OCI-LY3 (cell line): ENCODE measurements around the gene CRIM1.
A peak's percentile ranks its signal among the peaks of the same experiment; 100 is the strongest.

ENCODE experiments used
- H2AFZ ChIP-seq: fragments of 200-600, 300-600 bp; shearing (Covaris generic); 2 replicates; pipeline ENCODE4 v1.6.0; 2014; ENCODE audit warnings: antibody characterized with exemption, low read depth, low read length
- H3K27ac ChIP-seq: fragments of 200-600, 300-600 bp; sonication (generic); 2 replicates; pipeline ENCODE4 v1.5.1; 2014; ENCODE audit warnings: mild to moderate bottlenecking, low read length, moderate library complexity, mixed read lengths
- H3K27me3 ChIP-seq: fragments of 200-600, 300-600 bp; sonication (generic); 2 replicates; pipeline ENCODE4 v1.6.1; 2014; ENCODE audit warnings: low read depth, low read length, mixed read lengths
- H3K36me3 ChIP-seq: fragments of 200-600, 300-600 bp; sonication (generic); replicated peaks from 2 replicates; pipeline ENCODE3; 2014; ENCODE audit warnings: low read depth, low read length, mixed read lengths
- H3K4me1 ChIP-seq: fragments of 300-600, 200-600 bp; sonication (generic); 2 replicates; pipeline ENCODE4 v1.6.1; 2014; ENCODE audit warnings: low read length, mixed read lengths
- H3K4me2 ChIP-seq: fragments of 200-600, 300-600 bp; sonication (generic); 2 replicates; pipeline ENCODE4 v1.6.1; 2014; ENCODE audit warnings: low read length, mixed read lengths
- H3K4me3 ChIP-seq: fragments of 300-600, 200-600 bp; sonication (generic); 2 replicates; pipeline ENCODE4 v1.5.1; 2014; ENCODE audit warnings: antibody characterized with exemption, mild to moderate bottlenecking, low read length, moderate library complexity
- H3K79me2 ChIP-seq: fragments of 300-600, 200-600 bp; shearing (Covaris generic); 2 replicates; pipeline ENCODE4 v1.6.1; 2014; ENCODE audit warnings: mild to moderate bottlenecking, low read length, mixed read lengths
- H3K9ac ChIP-seq: fragments of 300-600, 200-600 bp; shearing (Covaris generic); 2 replicates; pipeline ENCODE4 v1.6.0; 2014; ENCODE audit warnings: mild to moderate bottlenecking, low read length, moderate library complexity
- H3K9me3 ChIP-seq: fragments of 200-600, 300-600 bp; shearing (Covaris generic); 2 replicates; pipeline ENCODE4 v1.6.1; 2014; ENCODE audit warnings: low read length, mixed read lengths; ENCODE audit not compliant: insufficient read depth
- H4K20me1 ChIP-seq: fragments of 200-600, 300-600 bp; sonication (generic); 2 replicates; pipeline ENCODE4 v1.6.1; 2016; ENCODE audit warnings: low read length, mixed read lengths; ENCODE audit not compliant: insufficient read depth
- EZH2phosphoT487 ChIP-seq: fragments of 200-600 bp; shearing (Covaris generic); IDR thresholded peaks from 2 replicates; pipeline ENCODE4 v1.6.1; 2018; ENCODE audit warnings: antibody characterized with exemption, mixed run types, low read depth
- TF ChIP-seq, protein P1 (sequence below): fragments of 200-600, 300-600 bp; sonication (generic); IDR thresholded peaks from 2 replicates; pipeline ENCODE4 v1.5.1; 2014; ENCODE audit warnings: antibody characterized with exemption, low read length, low read depth

CRIM1 gene

DNA sequence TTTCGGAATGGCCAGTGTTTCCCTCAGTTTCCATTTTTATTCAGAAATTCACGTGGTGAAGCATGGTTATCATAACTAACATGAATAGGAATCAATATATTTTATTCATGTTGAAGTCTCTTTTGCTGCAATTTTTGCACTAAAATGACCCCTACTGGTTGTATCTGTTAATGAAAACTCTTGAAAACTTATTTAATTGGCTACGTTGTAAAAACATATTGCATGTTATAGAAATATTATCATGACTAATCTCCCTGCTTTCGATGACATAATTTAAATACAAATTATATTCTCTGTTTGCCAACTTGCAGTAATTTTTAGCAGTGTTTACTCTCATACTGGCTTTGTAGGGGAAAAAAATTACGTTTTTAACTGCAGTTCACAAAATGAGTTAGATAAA lies 3.5 kb downstream of the CRIM1 start:
- Histone ChIP-seq H3K79me2 (no peaks in the 10 kb centered on the region), H3K4me3 (no peak overlapping the region), H2AFZ (no peak overlapping the region), H3K4me1 (no peaks in the 10 kb centered on the region), H4K20me1 (no peaks in the 10 kb centered on the region), H3K36me3 (no peaks in the 10 kb centered on the region), H3K27me3 (peaks cover 22% of the 10 kb centered on the region), H3K27ac (no peak overlapping the region), H3K4me2 (no peak overlapping the region), H3K9ac (no peak overlapping the region), H3K9me3 (no peaks in the 10 kb centered on the region)
- no peak for TF ChIP-seq EZH2phosphoT487
- TF ChIP-seq, protein P1, sequence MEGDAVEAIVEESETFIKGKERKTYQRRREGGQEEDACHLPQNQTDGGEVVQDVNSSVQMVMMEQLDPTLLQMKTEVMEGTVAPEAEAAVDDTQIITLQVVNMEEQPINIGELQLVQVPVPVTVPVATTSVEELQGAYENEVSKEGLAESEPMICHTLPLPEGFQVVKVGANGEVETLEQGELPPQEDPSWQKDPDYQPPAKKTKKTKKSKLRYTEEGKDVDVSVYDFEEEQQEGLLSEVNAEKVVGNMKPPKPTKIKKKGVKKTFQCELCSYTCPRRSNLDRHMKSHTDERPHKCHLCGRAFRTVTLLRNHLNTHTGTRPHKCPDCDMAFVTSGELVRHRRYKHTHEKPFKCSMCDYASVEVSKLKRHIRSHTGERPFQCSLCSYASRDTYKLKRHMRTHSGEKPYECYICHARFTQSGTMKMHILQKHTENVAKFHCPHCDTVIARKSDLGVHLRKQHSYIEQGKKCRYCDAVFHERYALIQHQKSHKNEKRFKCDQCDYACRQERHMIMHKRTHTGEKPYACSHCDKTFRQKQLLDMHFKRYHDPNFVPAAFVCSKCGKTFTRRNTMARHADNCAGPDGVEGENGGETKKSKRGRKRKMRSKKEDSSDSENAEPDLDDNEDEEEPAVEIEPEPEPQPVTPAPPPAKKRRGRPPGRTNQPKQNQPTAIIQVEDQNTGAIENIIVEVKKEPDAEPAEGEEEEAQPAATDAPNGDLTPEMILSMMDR = peak; percentile 56

DNA sequence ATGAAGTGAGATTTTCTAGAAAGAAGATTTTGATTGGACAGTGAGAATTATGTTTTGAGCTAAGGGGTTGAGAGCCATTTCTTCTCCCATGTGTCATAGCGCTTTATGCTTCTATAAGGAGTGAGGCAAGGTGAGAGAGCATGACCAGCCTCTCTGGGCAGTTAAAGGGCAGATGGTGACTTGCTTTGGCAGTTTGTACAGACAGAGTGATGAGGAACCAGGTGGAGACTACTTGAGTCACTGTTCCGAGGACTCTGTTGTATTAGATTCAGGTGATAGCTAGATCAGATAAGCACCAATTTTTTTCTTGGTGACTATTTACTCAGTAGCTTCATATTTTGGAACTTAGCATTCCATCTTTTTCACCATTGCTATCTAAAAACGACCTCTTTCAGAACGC lies 4.5 kb downstream of the CRIM1 start:
- no peaks in the 10 kb centered on the region for H4K20me1 ChIP-seq
- no peak overlapping the region for H3K9ac ChIP-seq
- no peak overlapping the region for H3K4me3 ChIP-seq
- no peaks in the 10 kb centered on the region for H3K79me2 ChIP-seq
- H3K9me3 ChIP-seq = no peaks in the 10 kb centered on the region
- H3K4me2 ChIP-seq = no peak overlapping the region
- peaks cover 22% of the 10 kb centered on the region for H3K27me3 ChIP-seq
- no peaks in the 10 kb centered on the region for H3K36me3 ChIP-seq
- H2AFZ ChIP-seq = no peak overlapping the region
- H3K4me1 ChIP-seq = no peaks in the 10 kb centered on the region
- no peak overlapping the region for H3K27ac ChIP-seq
- TF ChIP-seq, protein P1 = no peak
- no peak for TF ChIP-seq EZH2phosphoT487

DNA sequence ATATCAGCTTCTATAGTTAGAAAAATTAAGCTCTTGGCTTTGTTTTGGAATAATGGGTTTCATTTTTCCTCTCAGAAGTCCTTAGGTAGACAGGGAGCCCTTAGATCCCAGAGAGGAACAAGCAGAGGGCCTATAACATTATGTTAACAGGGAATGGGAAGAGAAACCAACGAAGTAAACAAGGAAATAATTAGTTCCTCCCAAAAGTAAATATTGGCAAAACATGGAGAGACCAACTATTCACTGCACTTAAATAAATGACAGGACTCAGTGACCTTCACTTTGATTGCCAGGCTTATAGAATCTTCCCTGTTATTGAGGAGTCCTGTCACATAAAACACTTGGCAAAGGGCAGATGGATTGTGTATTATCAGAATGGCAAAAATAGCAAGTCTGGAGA lies 5.3 kb downstream of the CRIM1 start:
- H3K36me3 ChIP-seq = no peaks in the 10 kb centered on the region
- H3K27ac ChIP-seq = no peak overlapping the region
- no peak overlapping the region for H3K9ac ChIP-seq
- TF ChIP-seq, protein P1 = no peak
- TF ChIP-seq EZH2phosphoT487 = no peak
- no peak overlapping the region for H3K4me3 ChIP-seq
- H3K27me3 ChIP-seq = peaks cover 22% of the 10 kb centered on the region
- no peaks in the 10 kb centered on the region for H3K4me1 ChIP-seq
- no peak overlapping the region for H3K4me2 ChIP-seq
- no peak overlapping the region for H2AFZ ChIP-seq
- H3K9me3 ChIP-seq = no peaks in the 10 kb centered on the region
- H4K20me1 ChIP-seq = no peaks in the 10 kb centered on the region
- no peaks in the 10 kb centered on the region for H3K79me2 ChIP-seq

DNA sequence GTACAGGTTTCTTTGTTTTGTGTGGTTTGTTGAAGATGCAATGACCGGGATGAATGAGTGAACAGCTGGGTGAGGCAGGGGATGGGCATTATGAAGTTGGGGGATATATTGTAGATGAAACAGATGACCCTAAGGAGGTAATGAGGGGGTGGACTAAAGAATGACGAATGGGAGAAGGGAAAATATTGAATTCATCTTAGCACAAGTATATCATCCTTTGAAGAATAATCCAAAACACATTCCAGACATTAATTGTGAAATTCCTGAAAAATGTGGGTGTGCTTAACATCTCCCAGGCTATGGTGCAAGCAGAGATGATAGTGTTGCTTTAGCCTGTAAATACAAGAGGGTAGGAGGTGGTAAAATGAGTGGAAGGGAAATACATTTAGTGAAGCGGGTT lies 5.8 kb downstream of the CRIM1 start:
- TF ChIP-seq, protein P1 = no peak
- no peak for TF ChIP-seq EZH2phosphoT487
- Histone ChIP-seq H3K36me3 (no peaks in the 10 kb centered on the region), H3K27me3 (peaks cover 22% of the 10 kb centered on the region), H3K9ac (no peak overlapping the region), H4K20me1 (no peaks in the 10 kb centered on the region), H3K4me1 (no peaks in the 10 kb centered on the region), H3K27ac (no peak overlapping the region), H3K4me2 (no peak overlapping the region), H3K9me3 (no peaks in the 10 kb centered on the region), H3K4me3 (no peak overlapping the region), H3K79me2 (no peaks in the 10 kb centered on the region), H2AFZ (no peak overlapping the region)
